NCI-H1436 treated with DMSO at 0.1 percent for 48 hours (cell line): ENCODE results near the gene ARID1B.
A peak's percentile ranks its signal among the peaks of the same experiment; 100 is the strongest.
"Not testable (repeated sequence)": the region's sequence is repeated elsewhere in the genome, so short reads cannot be mapped to it uniquely, and the experiment has no call there.

ENCODE experiments used
- DNase-seq: peaks from one replicate; lab custom pipeline; 2025; lab: John Stamatoyannopoulos, UW

Gene ARID1B

DNA sequence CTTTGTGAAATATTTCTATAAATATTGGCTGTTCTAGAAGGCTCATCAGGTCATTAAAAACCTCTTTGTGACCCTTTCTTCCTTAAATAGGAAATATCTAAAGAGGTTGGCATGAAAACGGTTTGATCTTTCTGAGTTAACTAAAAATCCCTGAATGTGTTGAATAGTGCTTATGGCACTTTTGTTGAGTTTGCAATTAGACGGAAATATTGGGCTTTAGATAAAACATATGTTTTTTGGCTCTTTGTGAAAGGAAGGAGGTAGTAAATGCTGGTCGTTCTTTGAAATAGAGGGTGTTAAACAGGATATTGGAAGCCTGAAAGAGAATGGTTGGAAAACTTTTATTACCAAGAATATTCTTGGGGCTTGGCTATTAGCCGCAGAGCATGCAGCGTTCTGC lies 163.0 kb downstream of the ARID1B start:
- DNase-seq = no peak

DNA sequence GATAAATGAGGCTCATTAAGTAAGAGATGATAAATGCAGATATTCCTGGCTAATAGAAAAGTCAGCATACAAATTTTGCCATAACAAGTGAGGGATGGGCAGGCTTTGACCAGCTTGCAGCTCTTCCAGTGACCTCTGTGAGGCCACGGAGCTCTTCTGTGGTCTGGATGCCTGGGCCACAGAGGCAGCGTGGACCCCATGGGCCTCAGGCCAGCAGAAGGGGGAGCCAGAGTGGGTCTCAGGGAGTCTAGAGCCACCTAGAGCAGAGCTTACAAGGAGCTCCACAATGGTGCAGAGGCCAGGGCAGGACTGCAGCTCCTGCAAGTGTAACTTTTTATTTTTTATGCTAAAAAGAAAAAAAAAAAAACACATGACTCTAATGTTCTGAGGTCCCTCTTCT lies 165.1 kb downstream of the ARID1B start:
- no peak for DNase-seq

DNA sequence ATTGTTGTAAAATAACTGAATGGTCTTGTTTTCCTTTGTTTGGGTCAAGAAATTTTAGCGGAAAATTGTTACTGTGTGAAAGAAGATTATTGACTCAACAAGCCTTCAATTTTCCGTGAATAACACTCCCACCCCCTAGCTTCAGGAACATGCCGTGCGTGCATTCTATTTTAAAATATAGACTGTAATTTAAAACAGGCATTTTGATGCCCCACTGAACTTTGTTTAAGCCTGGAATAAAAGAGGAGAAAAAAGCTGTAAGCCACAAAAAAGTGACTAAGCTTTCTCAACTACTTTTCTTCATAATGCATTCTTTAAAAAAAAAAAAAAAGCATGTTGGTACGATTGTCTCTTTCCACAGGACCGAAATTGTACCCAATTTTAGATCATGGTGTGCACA lies 166.0 kb downstream of the ARID1B start:
- DNase-seq = no peak

DNA sequence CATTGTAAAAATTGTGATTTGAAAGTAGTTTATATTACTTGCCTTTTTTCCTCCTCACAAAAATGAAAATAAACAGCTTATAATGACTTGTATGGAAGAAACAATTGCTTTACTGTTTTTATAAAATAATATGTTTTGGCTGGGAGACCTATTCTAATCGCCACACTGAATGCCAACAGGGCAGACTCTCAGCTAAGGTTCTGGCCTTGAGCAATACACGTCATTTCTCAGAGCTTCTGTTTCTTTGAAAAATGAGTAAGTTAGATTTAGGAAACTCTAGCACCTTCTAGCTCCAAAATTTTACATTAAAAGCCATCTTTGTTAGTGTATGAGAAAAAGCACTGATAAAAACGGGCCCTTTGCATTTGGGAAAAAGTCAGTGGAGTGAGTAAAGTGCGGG lies 166.6 kb downstream of the ARID1B start:
- DNase-seq = no peak

DNA sequence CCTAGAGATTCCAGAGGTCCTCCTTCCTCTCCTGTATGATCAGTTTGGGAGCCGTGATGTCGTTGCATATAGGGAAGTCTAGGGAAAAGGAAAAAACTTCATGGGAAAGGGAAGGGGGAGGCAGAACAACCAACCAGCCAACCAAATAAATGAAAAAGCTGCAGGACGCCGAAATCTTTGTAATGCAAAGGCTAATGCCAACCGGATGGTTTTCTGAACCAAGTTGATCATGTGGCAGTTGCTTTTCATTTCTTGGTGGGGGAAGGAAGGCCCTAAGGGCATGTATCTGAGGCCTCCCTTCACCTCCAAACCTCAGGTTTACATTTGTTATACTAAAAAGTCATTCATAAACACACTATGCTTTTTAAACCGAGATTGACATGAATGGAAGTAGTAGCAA lies 167.2 kb downstream of the ARID1B start:
- no peak for DNase-seq

DNA sequence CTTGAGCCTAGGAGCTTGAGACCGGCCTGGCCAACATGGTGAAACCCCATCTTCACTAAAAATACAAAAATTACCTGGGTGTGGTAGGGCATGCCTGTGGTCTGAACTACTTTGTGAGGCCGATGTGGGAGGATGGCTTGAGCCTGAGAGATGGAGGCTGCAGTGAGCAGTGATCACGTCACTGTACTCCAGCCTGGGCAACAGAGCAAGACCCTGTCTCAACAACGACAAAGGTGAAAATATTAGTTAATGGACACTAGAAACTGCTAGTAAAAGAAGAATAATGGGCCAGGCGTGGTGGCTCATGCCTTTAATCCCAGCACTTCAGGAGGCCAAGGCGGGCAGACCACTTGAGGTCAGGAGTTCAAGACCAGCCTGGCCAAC lies 168.6 kb downstream of the ARID1B start:
- DNase-seq = not testable (repeated sequence)

DNA sequence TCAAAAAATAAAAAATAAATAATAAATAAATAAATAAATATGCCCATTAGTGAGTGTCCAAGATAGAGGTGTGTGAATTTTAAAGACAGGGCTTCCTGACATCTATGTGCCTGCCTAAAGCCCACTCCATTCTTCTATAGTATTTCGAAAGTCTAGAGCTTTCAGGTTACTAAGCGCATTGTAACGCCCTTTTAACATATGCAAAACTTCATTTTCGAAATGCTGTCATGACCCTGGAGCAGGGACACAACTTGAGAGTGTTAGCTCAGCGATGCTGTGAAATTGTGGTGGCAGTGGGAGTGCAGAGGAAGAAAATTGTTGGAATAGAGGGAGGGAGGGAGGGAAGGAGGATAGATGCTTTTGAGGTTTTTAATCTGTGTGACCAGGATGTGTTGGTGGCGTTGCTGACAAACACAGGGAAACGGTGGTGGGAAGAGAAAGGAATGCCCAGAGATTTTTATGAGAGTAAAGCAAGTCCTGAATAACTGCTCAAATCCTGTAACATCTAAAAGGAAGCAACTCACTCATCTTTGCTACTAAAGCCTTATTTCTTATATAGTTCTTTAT lies 169.3 kb downstream of the ARID1B start:
- no peak for DNase-seq

DNA sequence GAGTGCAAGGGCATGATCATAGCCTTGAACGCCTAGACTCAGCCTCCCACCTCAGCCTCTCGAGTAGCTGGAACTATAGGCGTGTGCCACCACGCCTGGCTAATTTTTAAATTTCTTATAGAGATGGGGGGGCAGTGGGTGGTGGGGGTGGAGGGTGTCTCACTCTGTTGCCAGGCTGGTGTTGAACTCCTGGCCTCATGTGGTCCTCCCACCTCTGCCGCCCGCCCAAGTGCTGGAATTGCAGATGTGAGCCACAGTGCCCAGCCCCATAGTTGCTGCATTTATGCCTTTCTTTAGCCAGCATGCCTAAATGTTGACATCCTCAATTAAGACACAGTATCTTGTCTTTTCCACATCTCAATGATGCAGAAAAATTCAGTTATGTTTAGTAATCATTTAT lies 171.1 kb downstream of the ARID1B start:
- no peak for DNase-seq

DNA sequence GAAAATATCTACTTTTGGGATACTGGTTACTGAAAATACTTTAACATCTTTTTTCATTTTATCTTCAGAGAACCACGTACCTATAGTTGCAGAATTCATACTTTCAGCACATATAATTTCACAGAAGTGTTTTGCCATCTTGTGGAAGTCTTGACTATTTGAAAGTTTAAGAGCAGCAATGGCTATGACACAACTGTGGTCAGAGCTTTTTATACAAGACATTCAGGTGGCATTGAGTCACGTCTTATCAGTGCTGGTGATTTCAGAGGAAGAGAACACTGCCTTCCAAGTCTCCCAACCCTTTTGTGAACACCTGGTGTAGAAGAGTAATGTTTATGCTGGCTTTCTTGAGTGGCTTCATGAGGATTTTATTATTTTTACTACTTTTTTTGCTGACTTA lies 171.6 kb downstream of the ARID1B start:
- no peak for DNase-seq

DNA sequence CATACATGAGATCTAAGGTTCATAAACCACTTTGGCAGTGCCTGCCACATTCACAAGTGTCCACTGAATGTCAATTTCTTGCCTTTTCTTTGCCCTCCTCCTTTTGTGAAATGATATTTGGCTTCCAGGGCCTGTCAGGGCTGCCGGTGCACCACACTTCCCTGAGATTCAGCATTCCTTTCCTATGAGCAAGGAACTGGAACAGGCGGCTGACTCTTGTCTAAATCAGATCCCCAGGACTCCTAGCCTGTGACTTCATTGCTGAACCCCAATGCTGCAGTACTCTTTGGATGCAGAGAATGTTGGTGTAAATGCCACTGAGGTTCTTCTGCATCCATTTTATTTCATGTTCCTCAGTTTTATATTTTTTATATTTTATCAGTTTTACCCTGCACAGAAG lies 172.2 kb downstream of the ARID1B start:
- no peak for DNase-seq

DNA sequence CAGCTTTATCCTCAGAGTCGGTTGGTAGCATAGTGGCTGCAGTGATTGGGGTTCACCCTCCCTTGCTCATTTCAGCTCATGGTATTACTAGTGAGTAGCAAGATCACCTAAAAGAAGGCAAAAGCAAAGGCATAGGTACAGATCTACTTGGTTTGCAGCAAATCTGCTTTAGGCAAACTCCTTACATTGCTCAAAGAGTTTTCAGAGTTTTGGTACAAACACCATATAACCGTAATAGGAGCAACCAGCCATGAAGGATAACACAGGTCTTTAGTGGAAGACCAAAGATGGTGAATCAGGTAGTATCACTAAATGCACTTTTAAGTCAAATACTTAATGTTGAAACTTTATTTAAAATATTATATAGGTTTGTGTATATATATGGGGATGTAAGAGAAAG lies 172.9 kb downstream of the ARID1B start:
- no peak for DNase-seq

DNA sequence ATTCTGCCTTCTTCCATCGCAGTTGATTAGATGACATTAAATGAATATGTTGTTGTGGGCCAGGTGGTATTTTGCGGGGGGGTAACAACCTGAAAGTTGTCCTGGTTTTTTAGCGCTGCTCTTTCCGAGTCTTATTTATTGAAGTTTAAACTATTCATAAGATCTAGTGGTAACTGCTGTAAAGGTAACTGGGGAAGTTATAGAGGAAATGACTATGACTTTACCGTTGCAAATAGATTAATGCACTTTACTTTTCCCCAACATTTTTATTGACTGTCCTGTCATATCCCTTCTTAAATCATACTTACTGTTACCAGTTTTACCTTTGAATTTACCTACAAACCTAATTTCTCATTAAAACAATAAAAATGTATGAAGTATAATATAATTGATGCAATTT lies 173.4 kb downstream of the ARID1B start:
- no peak for DNase-seq

DNA sequence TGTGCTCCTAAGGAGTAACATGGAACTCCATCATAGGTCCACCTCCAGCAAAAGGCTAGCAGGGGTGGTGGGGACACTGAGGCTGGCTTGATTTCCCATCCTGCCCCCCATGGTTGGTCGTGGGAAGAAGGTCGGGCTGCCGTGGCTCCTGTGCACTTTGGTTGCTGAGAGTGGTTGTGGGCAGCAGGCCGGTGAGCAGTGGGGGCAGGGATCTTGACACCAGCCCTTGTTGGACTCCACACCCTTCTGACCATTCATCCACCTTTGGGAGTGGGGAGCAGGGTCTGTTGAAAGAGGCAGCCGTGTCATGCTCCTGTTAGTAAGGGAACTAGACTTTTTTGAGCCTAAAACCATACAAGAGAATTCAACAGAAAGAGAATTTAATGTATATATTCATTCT lies 175.2 kb downstream of the ARID1B start:
- DNase-seq = no peak

DNA sequence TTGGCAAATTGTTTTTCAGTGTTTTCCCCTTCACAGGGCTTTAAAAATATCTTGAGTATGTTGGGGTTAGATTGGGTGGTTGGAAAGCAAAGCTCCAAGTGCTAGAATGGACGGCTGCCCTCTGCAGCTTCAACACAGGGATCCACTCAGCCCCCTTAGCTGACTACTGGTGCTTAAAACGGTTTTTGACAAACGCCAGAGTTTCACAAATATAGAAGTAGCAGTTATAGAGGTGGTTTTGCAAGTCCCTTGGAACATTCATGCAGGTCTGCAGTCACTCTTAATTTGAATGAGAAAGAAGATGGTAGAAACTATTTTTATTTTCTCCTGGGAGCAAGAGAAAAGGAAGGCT lies 175.9 kb downstream of the ARID1B start:
- no peak for DNase-seq

DNA sequence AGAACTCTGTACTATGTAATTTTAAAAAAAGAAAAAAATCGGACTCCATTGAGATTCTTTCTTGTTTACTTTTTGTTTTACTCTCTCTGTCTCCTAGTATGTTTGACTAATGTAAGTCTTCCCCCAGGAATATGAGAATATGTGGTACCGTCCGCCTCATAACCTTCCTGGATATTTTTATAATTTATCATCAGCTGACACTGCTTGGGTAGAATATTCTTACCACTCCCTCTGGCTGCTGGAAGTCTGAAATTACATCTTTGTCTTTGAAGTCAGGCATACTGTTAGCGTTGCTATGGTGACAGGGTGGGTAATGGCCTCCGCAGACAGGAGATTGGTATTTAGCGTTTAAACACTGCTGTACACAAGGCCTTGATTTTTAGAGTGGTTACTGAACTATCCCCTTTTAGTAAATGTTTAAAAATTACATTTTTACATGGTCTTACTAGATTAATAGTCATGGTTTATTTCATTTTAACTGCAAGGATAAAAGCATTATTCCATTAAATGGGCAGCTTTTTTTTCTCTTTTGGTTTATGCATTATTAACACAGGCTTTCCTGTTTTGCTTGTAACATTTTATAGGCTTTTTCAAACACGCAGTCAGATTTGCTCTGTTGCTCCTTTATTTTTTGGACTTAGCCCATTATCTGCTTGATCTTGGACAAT lies 176.4 kb downstream of the ARID1B start:
- DNase-seq = peak; percentile 84

DNA sequence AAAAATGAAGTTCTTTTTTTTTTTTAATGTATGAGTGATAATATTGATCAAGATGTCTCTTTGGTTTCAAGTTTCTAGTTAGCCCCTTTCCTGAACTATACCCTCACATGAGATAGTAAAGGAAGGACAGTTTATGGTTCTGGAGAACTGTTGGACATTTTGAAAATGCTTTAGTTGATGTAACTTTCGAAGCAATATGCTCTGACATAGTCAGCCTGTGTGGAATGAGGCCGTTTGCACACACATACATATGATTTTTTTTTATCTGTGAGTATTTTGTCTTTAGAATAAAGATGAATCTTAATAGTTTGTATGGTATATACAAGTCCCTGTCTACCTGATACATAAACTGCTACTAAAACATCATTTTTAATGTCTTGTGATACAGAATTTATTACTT lies 177.0 kb downstream of the ARID1B start:
- no peak for DNase-seq

DNA sequence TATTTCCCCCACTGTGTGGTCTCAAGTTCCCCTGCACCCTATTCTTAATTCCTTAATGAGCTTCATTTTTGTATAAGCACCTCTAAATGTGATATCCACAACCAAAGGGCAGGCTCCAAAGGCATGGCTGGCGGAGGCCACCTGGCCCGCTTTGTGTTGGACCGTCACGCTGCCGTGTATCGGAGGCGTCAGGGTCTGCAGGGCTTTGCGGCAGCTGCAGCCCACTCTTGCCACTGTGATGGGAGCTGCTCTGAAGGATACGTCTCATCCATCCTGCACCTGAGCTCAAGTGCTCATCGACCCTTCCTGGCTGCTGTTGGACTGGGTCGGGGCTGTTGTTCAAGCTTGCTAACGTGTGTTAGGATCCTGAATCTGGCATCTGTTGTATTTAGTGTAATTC lies 177.6 kb downstream of the ARID1B start:
- no peak for DNase-seq

DNA sequence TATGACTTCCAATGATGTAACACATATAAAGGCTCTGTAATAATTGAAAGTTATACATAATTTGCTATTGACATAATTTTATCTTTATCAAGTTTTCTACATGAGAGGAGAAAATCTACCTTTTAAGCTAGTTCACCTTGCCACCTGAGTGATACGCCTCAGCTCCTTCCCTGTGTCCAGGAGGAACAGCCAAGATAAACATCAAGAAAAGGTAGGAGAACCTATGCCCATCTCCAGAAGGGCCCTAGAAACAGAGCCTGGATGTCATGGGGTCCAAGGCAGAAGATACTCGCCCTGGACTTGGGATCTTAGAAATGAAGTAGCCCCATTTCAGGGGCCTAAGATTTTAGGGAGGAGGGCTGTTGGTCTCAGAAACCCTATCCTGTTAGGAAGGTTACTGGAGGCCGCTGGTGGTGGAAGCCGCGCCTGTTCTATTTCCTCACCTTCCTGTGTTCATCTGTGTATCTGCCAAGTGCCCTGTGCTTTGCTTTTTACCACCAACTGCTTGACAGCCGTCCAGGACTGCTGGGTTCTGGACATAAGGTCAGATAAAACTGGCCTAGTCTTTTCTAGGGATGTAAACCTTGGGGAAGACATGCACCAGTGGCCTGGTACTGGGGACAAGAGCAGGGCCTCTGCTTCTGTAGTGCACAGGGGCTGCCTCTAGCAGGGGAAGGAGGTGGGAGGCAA lies 178.5 kb downstream of the ARID1B start:
- DNase-seq = no peak

DNA sequence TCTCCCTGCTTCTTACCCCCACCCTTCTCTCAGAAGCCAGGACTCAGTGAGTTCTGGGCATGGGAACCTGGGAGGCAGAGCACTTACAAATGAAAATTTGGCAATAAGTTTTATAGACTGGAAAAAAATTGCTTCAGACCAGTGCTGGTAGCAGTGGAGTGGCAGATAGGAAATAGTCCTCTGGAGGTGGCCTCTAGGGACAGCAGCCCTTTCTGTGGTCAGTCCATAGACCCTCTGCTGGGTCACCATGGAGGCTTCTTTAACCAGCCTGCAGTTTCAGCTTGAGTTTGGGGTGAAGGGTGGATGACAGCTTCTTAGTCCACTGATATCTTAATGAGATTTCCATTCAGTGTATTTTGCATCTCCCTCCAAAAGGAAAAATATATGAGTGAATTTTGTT lies 179.1 kb downstream of the ARID1B start:
- no peak for DNase-seq

DNA sequence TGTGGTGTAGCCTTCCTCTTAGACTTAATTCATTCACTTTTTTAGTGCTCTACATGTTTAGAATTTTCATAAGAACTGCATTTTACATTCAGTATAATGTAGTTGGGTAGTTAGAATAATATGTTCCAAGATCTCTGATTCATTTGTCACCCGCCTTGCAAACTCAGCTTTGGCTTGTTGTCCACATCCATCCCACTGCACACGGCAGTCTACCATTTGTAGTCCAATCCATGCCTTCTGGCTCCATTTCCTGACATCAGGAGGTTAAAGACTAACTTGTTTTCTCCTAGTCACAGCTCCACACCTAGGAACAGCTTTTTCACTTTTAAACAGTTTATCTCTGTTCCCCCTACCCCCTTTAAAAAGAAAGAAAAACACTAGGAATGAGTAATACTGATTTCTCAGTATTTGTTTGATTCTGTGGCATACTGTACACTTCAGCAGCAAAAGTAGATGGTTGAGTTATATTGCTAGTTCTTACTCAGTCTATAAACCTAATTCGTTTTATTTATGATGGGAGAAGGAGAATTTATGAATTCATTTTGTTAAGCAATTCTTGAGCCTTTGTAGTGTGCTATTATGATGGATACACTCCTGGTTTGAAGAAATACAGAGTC lies 180.9 kb downstream of the ARID1B start:
- no peak for DNase-seq

DNA sequence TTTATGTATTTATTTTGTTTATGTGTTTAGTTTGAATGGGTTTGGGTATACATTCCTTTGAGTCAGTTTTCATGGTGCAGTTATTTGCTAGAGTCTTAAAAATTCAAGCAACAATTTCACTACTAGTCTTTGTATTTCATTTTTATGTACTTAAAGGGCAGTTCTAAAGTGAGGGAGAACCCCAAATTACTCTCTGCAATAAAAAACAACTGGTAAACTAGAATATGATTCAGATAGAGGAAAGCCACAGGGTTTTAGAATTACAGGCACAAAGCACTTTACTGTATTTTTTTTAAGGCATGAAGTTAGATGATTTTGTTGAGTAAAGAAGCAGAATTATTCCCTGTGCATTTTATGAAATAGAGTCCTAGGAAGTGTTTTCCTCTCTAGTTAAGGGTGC lies 183.3 kb downstream of the ARID1B start:
- no peak for DNase-seq

DNA sequence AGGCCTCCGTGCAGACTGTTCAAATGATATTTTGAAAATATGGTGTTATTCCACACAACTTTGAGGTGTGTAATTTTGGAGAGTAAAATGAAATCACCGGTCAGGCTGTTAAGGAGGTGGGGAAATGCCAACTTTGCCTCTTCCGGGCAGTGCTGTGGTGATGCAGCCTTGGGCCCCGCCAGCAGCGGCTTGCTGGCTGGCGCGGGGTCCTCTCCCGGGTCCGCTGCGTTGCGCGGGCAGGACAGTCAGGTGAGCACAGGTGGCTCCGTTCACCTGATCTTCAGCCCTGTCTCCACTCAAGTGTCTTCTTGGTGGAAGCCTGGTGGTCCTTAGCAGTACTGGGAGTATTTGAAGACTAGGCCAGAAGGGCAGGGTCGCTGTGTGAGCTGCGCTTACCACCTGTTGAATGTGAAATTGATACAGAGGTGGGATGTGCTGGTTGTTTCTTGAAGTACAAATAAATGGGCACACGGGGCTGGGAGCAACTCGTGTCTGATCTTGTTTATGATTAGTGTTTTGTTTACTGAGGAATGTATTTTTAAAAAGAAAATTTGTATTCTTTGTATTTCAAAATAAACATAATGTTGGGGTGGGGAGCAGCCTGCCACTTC lies 184.2 kb downstream of the ARID1B start:
- no peak for DNase-seq
